ENCODE data around the gene CCDC92.

Gene CCDC92

DNA sequence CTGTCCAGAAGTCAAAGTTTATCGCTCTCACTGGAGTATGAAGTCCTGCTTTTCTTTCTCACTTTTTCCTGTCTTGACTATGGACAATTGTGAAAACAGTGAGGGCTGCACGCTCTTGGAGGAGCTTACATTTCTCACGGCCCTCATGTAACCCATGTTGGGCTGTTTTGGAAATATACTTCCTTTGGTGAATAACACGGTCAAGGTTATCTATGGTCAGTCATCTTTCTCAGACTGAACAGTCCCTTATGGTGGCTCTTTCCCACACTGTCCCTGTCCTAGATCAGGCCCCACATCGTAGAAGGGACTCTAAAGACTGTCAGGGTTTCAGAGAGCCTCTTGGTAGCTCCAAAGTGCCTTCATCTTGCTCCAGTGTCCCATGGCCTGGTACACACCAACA is 7.2 kb downstream of the CCDC92 start:
- H3K27ac ChIP-seq (ENCODE audit: low read length), result no peak overlapping the region
- H3K9ac ChIP-seq (ENCODE audit: low read depth, low read length), result no peak overlapping the region
- H3K27me3 ChIP-seq (ENCODE audit: insufficient read depth, low read length), result peaks cover 100% of the 10 kb centered on the region
- H3K9me3 ChIP-seq (ENCODE audit: insufficient read depth, low read depth, low read length), result no peaks in the 10 kb centered on the region
- no peak overlapping the region for H3K4me3 ChIP-seq (ENCODE audit: low read length)
- H3K4me1 ChIP-seq (ENCODE audit: insufficient read depth, low read length), result no peaks in the 10 kb centered on the region
- no peaks in the 10 kb centered on the region for H3K36me3 ChIP-seq (ENCODE audit: insufficient read depth, low read depth, low read length)

DNA sequence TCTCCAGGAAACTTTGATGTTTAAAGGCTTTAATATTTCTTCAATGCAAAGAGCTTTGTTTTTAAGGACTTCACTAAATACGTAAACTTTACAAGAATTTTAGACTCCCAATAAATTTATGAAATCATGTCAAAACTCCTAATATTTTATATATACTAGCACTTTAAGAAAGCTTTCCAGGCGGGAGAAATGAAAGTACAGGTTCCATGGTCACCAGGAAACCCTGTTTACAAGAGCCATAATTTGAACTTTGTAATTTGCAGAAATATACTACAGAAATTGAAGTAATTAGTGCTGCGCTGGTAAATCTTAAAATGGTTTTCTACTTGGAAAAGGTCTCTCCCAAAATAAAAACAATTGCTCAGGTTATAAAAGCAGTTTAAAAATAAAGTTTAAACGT is 8.8 kb downstream of the CCDC92 start:
- Histone ChIP-seq H3K4me3 (ENCODE audit: low read length) (no peak overlapping the region), H3K36me3 (ENCODE audit: insufficient read depth, low read depth, low read length) (no peaks in the 10 kb centered on the region), H3K27me3 (ENCODE audit: insufficient read depth, low read length) (peaks cover 100% of the 10 kb centered on the region)

DNA sequence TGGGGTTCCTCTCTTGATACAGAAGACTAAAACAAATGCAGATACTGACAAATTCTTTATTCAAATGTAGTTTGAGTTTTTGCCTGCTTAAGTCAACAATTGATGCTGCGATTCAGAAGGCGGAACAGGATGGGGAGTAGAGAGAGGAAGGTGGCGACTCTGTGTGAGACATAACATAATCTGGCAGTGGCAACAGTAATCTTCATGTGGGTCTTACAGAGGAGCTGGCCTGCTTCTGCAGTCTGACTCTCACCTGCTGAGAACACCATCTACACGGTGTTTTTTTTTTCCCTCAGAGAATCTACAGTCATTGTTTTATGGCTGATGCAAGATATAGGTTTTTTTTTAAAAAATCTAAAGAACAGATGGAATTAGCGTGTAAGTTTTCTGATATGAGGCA is 10.1 kb downstream of the CCDC92 start:
- peaks cover 94% of the 10 kb centered on the region for H3K27me3 ChIP-seq (ENCODE audit: insufficient read depth, low read length)
- H3K9ac ChIP-seq (ENCODE audit: low read depth, low read length), result no peak overlapping the region
- no peak overlapping the region for H3K27ac ChIP-seq (ENCODE audit: low read length)
- H3K36me3 ChIP-seq (ENCODE audit: insufficient read depth, low read depth, low read length), result no peaks in the 10 kb centered on the region
- H3K9me3 ChIP-seq (ENCODE audit: insufficient read depth, low read depth, low read length), result no peaks in the 10 kb centered on the region
- H3K4me3 ChIP-seq (ENCODE audit: low read length), result no peak overlapping the region
- no peaks in the 10 kb centered on the region for H3K4me1 ChIP-seq (ENCODE audit: insufficient read depth, low read length)

More for the DNA sequence above, 8.8 kb downstream of the CCDC92 start:
- no peak overlapping the region for H3K27ac ChIP-seq (ENCODE audit: low read length)
- H3K9me3 ChIP-seq (ENCODE audit: insufficient read depth, low read depth, low read length), result no peaks in the 10 kb centered on the region
- no peak overlapping the region for H3K9ac ChIP-seq (ENCODE audit: low read depth, low read length)
- H3K4me1 ChIP-seq (ENCODE audit: insufficient read depth, low read length), result no peaks in the 10 kb centered on the region

DNA sequence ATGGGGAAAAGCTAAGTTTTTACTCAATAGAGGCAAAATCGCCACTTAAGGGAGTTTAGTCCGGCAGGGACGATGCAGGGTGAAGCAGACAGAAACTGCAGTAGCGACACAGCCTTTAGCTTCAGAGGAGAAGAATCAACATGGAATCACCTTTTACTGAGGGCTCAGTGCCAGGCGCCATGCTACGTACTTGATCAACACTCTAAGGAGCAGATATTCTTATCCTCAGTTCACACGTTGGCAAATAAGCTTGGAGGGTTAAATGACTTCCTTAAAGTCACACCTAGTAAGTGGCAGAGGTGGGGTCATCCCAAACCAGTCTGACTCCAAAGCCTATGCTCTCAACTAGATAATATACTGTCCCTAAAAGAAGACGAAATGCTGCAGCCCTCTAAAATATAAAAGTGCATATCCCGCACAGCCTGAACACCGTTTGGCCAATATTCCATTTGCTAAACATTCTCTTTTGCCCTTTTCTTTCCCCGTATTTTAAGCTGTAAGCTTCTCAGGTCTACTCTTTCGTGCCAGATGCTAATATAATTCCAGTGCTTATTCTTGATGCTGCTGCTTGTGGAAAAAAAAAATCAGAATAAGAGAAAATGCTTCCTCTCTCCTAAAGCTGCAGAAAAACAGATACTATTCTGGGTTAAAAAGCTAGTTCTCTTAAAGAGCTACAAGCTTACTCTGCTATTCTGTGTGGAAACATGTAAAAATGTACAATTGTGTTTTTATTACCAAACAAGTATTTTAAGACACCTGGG is 10.9 kb downstream of the CCDC92 start:
- Histone ChIP-seq H3K9ac (ENCODE audit: low read depth, low read length) (no peak overlapping the region), H3K9me3 (ENCODE audit: insufficient read depth, low read depth, low read length) (no peaks in the 10 kb centered on the region), H3K27ac (ENCODE audit: low read length) (no peak overlapping the region), H3K4me1 (ENCODE audit: insufficient read depth, low read length) (no peaks in the 10 kb centered on the region), H3K4me3 (ENCODE audit: low read length) (no peak overlapping the region), H3K27me3 (ENCODE audit: insufficient read depth, low read length) (peaks cover 94% of the 10 kb centered on the region), H3K36me3 (ENCODE audit: insufficient read depth, low read depth, low read length) (no peaks in the 10 kb centered on the region)

DNA sequence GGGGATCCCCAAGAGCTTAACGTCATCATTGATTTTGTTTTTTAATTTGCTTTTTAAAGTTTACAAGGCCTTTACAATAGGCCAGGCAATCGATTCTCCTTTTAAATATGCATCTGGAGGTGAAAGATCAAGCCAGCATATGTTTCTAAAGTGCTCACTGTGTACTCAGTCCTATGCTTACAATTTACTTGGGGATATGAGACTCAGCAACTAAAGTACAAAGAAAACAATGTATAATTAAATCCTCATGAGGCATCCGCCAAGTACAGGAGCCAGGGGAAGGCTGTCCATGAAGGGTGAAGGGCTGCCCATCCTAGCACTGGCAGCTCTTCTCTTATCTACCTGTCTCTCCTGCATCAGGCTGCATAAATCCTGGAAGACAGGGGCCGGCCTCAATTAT is 11.8 kb downstream of the CCDC92 start:
- Histone ChIP-seq H3K4me3 (ENCODE audit: low read length) (no peak overlapping the region), H3K4me1 (ENCODE audit: insufficient read depth, low read length) (no peaks in the 10 kb centered on the region), H3K27me3 (ENCODE audit: insufficient read depth, low read length) (peaks cover 94% of the 10 kb centered on the region), H3K27ac (ENCODE audit: low read length) (no peak overlapping the region), H3K36me3 (ENCODE audit: insufficient read depth, low read depth, low read length) (no peaks in the 10 kb centered on the region), H3K9me3 (ENCODE audit: insufficient read depth, low read depth, low read length) (no peaks in the 10 kb centered on the region), H3K9ac (ENCODE audit: low read depth, low read length) (no peak overlapping the region)

DNA sequence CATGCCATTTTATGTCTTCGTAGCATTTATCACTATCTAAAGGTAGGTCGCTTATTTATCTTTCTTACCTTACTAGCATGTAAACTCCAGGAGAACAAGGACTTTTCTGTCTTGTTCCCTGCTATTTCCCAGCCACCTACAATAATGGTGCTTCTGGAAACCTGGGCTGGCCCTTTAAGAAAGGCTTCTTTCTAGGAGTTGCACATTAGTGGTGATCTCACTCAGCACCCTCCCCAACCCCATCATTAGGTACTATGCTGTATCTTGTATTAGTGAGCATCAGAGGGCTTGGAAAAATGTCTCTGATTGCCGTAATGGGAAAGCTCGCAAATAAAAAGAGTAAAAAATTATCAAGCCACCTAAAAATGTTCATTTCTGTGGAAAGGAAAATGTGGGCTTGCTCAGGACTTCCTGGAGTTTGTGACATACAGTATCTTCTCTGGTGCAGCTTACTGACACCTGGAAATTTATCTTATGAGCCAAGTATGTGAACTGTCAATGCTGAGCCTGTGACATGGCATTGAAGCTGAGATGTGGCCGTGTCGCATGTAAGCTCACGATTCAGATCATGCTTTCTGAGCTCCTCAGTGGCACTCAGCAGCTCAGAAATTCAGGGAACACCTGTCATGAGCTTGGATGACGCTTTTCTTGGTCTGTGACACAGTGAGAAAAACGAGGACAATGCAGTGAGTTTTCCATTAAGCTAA is 12.4 kb downstream of the CCDC92 start:
- H3K4me3 ChIP-seq (ENCODE audit: low read length), result no peak overlapping the region
- no peaks in the 10 kb centered on the region for H3K9me3 ChIP-seq (ENCODE audit: insufficient read depth, low read depth, low read length)
- H3K27ac ChIP-seq (ENCODE audit: low read length), result no peak overlapping the region
- H3K9ac ChIP-seq (ENCODE audit: low read depth, low read length), result no peak overlapping the region
- H3K36me3 ChIP-seq (ENCODE audit: insufficient read depth, low read depth, low read length), result no peaks in the 10 kb centered on the region
- H3K4me1 ChIP-seq (ENCODE audit: insufficient read depth, low read length), result no peaks in the 10 kb centered on the region
- peaks cover 94% of the 10 kb centered on the region for H3K27me3 ChIP-seq (ENCODE audit: insufficient read depth, low read length)

DNA sequence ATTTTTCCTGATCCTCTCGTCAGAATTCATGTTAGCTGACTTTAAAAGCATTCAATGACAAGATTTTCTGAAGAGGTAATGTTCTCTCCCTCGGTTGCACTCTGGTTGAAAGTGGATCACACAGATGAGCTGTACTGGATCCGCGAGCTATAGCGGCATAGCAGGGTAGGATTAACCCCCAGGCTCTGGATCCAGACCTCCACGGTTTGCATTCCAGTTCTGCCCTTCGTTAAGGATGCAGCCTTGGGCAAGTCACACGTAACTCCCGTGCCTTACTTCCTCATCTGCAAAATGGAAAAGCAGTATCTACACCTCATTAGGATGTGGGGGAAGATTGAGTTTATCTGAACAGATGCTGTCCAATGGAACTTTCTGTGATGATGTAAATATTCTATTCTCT is 13.8 kb downstream of the CCDC92 start:
- Histone ChIP-seq H3K9ac (ENCODE audit: low read depth, low read length) (no peak overlapping the region), H3K4me1 (ENCODE audit: insufficient read depth, low read length) (no peaks in the 10 kb centered on the region), H3K4me3 (ENCODE audit: low read length) (no peak overlapping the region), H3K36me3 (ENCODE audit: insufficient read depth, low read depth, low read length) (no peaks in the 10 kb centered on the region), H3K27ac (ENCODE audit: low read length) (no peak overlapping the region), H3K9me3 (ENCODE audit: insufficient read depth, low read depth, low read length) (no peaks in the 10 kb centered on the region), H3K27me3 (ENCODE audit: insufficient read depth, low read length) (peaks cover 91% of the 10 kb centered on the region)

DNA sequence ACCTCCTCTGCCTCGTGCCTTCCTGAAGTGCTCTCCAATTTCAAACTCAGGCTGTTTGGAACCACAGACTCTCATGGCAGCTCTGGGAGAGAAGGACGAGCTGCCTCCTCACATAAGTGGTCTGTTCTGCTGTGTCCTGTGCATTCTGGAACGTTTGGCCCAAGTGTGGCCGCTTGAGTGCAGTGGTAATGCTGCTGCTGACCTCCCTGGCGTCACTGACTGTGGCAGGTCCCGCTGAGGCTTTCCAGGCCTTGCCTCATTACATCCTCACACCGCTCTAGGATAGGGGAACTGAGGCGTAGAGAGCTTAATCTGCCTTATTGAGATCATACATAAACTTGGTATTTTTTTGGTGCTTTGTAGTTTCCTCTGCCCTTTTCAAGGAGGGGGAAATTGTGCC is 14.2 kb downstream of the CCDC92 start:
- no peak overlapping the region for H3K27ac ChIP-seq (ENCODE audit: low read length)
- no peak overlapping the region for H3K9ac ChIP-seq (ENCODE audit: low read depth, low read length)
- peaks cover 87% of the 10 kb centered on the region for H3K27me3 ChIP-seq (ENCODE audit: insufficient read depth, low read length)
- H3K9me3 ChIP-seq (ENCODE audit: insufficient read depth, low read depth, low read length), result no peaks in the 10 kb centered on the region
- H3K4me1 ChIP-seq (ENCODE audit: insufficient read depth, low read length), result no peaks in the 10 kb centered on the region
- no peaks in the 10 kb centered on the region for H3K36me3 ChIP-seq (ENCODE audit: insufficient read depth, low read depth, low read length)
- H3K4me3 ChIP-seq (ENCODE audit: low read length), result no peak overlapping the region

DNA sequence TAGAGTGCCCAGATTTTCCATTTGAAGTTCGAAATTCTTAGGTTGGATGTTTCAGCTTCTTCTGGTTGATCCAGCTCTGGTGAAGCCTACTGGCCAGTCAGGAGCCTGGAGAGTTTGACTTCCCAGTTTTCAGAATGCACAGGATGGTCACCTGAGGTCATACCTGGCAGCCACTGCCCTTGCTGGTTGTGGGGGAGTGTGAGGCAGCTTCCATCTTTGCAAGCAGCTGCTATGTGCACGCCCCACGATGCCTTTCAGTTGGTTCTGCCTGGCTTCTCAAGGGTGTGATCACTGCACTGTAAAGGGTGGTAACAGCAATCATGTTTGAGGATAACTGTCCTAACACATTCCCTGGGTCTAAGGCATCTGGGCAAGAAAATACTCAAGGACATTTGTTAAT is 15.4 kb downstream of the CCDC92 start:
- no peak overlapping the region for H3K27ac ChIP-seq (ENCODE audit: low read length)
- H3K36me3 ChIP-seq (ENCODE audit: insufficient read depth, low read depth, low read length), result no peaks in the 10 kb centered on the region
- H3K4me3 ChIP-seq (ENCODE audit: low read length), result no peak overlapping the region
- no peaks in the 10 kb centered on the region for H3K9me3 ChIP-seq (ENCODE audit: insufficient read depth, low read depth, low read length)
- H3K9ac ChIP-seq (ENCODE audit: low read depth, low read length), result no peak overlapping the region
- peaks cover 83% of the 10 kb centered on the region for H3K27me3 ChIP-seq (ENCODE audit: insufficient read depth, low read length)
- H3K4me1 ChIP-seq (ENCODE audit: insufficient read depth, low read length), result no peaks in the 10 kb centered on the region

DNA sequence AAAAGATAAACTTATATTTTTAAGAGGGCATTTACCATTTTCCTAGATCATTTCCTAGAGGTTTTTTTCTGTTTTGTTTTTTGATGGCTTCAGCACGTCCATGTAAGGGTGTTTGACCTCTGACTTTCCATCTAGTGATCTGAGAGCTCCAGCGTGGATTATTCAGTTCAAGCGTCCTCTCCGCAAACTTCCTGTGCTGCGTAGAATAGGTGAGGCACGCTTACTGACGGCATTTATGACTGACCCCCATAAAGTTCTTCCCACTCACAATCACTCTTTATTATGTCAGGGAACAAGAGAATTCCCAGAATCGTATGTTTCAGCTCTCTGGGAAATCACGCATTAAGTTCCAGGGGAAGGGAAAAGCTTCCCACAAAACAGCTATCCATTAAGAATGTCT is 16.4 kb downstream of the CCDC92 start:
- H3K4me3 ChIP-seq (ENCODE audit: low read length), result no peak overlapping the region
- no peak overlapping the region for H3K9ac ChIP-seq (ENCODE audit: low read depth, low read length)
- no peak overlapping the region for H3K27ac ChIP-seq (ENCODE audit: low read length)
- no peaks in the 10 kb centered on the region for H3K36me3 ChIP-seq (ENCODE audit: insufficient read depth, low read depth, low read length)
- no peaks in the 10 kb centered on the region for H3K4me1 ChIP-seq (ENCODE audit: insufficient read depth, low read length)
- peaks cover 74% of the 10 kb centered on the region for H3K27me3 ChIP-seq (ENCODE audit: insufficient read depth, low read length)
- no peaks in the 10 kb centered on the region for H3K9me3 ChIP-seq (ENCODE audit: insufficient read depth, low read depth, low read length)

DNA sequence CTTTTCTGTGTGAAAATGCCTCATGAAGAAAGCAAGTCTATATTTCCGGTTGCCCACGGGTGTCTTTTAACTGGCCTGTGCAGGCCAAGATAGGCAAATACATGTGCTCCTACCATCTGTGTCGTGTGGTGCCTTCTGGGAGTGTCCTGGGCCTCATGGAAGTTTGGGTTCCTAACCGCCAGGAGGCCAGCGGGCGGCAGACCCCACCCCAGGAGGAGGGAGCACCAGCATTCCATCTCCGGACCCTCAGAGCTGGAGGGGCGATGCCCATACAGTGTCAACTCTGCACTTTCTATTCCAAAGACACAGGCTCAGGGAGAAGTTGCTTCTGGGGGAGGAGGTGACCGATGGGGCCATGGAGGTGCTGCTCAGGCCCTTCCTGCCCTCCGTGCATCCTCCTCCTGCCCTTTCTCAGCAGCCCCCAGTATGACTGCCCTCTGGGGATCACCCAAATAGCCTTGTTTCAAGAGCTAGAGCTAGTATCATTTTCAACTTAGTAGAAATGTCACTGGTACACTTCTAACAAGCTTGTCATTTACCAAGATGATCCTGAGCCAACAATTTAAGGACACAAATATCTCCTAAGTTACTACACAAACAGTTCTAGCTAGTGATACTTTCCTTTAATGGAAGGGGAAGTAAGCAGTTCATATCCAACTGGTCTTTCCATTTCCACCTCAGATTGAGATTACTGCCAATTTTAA is 17.8 kb downstream of the CCDC92 start:
- no peaks in the 10 kb centered on the region for H3K9me3 ChIP-seq (ENCODE audit: insufficient read depth, low read depth, low read length)
- no peaks in the 10 kb centered on the region for H3K36me3 ChIP-seq (ENCODE audit: insufficient read depth, low read depth, low read length)
- no peak overlapping the region for H3K27ac ChIP-seq (ENCODE audit: low read length)
- no peak overlapping the region for H3K4me3 ChIP-seq (ENCODE audit: low read length)
- peaks cover 59% of the 10 kb centered on the region for H3K27me3 ChIP-seq (ENCODE audit: insufficient read depth, low read length)
- H3K9ac ChIP-seq (ENCODE audit: low read depth, low read length), result no peak overlapping the region
- H3K4me1 ChIP-seq (ENCODE audit: insufficient read depth, low read length), result no peaks in the 10 kb centered on the region

DNA sequence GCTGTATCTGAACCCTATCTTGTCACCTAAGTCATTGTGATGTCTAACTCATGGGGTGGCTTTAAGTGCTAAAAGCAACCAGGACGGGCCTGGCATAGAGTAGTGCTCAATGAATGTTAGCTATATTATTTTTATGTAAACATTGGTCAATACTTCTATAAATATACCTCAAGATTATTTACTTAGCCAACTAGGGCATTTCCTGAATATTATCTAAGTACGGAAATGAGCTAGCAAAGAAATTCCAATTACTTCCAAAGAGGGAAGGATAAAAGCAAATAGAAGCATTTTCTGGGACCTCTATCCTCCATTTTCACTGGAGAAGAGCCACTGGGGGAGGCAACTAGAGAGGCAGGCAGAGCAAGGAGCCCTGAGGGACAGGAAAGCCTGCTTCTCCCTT is 20.6 kb downstream of the CCDC92 start:
- H3K27ac ChIP-seq (ENCODE audit: low read length), result no peak overlapping the region
- peaks cover 52% of the 10 kb centered on the region for H3K27me3 ChIP-seq (ENCODE audit: insufficient read depth, low read length)
- H3K4me3 ChIP-seq (ENCODE audit: low read length), result no peak overlapping the region
- H3K9me3 ChIP-seq (ENCODE audit: insufficient read depth, low read depth, low read length), result no peaks in the 10 kb centered on the region
- H3K36me3 ChIP-seq (ENCODE audit: insufficient read depth, low read depth, low read length), result no peaks in the 10 kb centered on the region
- no peak overlapping the region for H3K9ac ChIP-seq (ENCODE audit: low read depth, low read length)
- H3K4me1 ChIP-seq (ENCODE audit: insufficient read depth, low read length), result no peaks in the 10 kb centered on the region

Data from iPS-20b (cell line).